ENCODE results near the gene CWC15.

CWC15 gene

GRCh38 chr11:94912806-94913205 is 60.5 kb downstream of the CWC15 start:
- no peak for DNase-seq

Data from NCI-H82 (cell line).